ENCODE results near the gene INPP5B. TPM values are rescaled to one million over a fixed set of nuclear protein-coding genes. Genes with fewer than 3 reads are reported as not detected.
"Not testable (repeated sequence)": the region's sequence is repeated elsewhere in the genome, so short reads cannot be mapped to it uniquely, and the experiment has no call there.

The INPP5B gene
- polyA plus RNA-seq, 3 donors, result 5.1 to 15.0 (median 10.0) TPM

DNA sequence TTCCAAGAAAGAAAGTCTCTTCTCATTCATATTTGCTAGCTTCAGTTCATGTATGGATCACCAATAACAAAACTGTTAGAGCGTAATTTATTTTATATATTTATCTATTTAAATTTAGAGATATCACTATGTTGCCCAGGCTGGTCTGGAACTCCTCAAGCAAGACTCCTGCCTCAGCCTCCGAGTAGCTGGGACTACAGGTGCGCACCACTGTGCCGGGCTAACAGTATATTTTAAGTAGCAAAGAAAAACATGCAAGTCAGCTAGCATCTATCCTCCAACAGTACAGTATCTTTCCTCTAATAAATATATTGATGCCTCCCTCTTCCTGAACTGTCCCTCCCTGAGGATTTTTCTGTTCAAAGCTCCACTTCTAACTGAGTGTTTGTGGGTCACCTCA, 21.5 kb downstream of the INPP5B start:
- WGBS, 3 donors, result 67 to 85% (median 84%) methylated on average over 4 of the region's 4 CpGs
- H3K27ac ChIP-seq (ENCODE audit: low read depth, low read length), result no peak overlapping the region

DNA sequence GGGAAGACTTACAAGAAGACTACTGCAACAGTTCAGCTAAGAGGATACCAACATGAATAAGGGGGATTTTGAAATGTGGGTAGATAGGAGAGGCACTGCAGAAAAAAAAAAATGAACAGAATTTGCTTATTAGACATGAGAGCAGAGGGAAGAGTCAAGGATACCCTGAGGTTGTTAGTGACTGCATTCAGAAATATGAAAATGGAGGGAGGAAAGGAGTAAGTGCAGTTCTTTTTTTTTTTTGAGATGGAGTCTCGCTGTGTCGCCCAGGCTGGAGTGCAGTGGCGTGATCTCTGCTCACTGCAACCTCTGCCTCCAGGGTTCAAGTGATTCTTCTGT, 23.3 kb downstream of the INPP5B start:
- no peak overlapping the region for H3K27ac ChIP-seq (ENCODE audit: low read depth, low read length)
- 84 to 100% (median 97%) methylated on average over 3 of the region's 3 CpGs for WGBS, 3 donors

DNA sequence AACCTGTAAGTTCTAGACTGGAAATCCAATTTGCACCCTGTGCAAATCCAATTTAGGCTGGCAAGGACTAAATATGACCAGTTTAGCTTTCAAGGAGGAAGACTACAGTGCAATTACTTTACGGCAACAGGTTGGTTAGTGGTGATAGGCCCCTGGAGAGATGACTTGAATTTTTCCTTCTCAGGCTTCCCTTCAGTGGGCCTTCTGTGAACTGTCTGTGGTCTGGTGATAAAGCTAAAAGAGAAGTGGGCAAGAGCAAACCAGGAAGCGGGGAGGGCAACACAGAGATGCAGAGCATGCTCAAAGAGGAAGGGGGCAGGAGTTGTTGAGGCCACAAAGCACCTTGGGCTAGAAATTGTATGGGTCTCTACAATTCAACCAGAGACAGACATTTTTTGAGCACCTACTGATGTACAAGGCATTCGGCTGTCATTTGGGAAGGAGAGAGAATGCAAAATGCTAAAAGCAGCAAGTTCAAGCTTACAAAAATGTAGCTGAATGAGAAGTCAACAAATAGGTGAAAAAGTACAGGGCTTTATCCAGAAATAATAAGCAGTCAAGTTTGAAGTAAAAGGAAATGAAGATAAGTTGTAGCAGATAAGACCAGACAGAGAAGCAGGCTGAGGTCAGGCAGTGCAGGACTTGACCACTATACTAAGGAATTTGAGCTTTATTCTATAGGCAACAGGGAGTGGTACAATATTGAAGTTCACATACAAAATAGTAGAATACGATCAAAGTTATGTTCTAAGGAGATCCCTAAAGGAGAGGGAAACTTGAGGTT, 23.9 kb downstream of the INPP5B start:
- 48 to 85% (median 63%) methylated on average over 4 of the region's 4 CpGs for WGBS, 3 donors
- no peak overlapping the region for H3K27ac ChIP-seq (ENCODE audit: low read depth, low read length)

DNA sequence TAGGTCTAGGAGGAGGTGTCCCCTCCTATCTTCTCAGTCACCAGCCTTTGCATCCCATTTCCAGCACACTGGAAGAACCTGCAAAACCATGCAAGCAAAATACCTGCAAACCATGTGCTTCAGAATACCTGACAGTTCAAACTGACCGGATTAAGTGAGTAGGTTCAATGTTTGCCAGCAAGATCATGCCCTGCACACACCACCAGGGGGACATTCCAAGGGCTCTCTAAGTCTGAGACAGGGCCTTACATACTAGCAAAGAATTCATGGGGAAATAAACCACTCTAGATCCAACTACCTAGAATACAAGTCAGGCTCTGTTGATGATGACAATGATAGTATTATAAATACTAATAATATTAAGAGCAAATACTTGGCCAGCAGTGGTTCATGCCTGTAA, 27.6 kb downstream of the INPP5B start:
- WGBS, 3 donors, result 33 to 86% (median 76%) methylated on average over 1 of the region's 1 CpG
- H3K27ac ChIP-seq (ENCODE audit: low read depth, low read length), result no peak overlapping the region

DNA sequence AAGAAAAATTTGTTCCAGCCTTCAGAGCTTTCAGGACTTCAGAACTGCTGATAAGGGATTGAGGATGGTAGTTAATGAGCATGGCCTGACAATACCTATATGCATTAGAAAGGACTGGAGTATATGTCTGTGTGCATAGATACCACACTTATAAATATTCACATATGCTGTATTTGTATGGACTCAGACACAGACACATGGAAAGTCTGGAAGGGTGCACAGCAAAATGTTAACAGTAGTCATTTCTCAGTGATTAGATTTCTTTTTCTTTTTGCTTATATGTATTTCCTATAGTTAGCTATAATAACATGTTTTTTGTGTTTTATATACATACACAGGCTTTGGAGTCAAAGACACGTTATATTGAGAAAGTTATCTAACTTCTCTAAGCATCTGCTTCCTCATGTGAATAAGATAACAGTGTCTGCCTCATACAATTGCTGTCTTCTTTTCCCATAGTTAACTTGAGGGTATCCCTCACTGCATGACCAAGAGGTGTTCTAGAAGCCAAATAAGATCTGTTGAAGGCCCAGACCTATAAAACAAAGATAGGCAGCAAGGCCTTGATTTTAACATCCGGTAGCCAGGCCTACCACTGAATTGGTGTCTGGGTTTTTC, 31.3 kb downstream of the INPP5B start:
- WGBS, 3 donors, result 77 to 88% (median 83%) methylated on average over 2 of the region's 2 CpGs
- H3K27ac ChIP-seq (ENCODE audit: low read depth, low read length), result no peak overlapping the region

DNA sequence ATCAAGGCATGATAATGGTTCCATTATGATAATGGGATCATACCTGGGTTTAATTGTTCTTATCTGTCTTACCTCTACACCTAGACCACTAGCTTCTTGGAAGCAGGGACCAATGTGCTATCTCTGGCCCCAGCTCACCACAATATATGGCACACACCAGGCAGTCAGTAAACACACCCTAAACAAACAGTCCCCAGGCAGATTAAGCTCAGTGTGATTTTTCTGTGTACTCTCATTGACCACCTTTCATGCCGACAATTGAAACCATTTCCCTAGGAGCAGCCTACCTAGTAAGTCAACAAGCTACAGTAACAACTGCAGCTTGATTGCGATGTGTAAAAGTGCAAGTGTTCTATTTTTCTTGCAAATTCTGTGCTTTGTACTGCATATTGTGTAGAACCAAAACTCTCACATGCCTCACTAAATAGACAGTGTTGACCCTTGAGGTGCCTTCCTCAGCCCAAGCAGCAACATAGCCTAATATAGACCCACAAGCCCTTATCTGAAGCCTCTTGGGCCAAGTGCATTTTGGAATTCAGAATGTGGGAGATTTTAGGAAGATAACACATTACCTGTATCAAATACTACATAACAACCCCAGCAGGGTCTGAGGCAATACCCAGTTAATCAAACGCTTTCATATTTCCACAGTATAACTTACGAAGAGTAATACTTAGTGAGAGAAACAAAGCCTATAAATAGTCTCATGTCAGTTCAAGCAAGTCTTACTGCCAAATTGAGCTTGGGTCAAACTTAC, 32.0 kb downstream of the INPP5B start:
- WGBS, 3 donors, result 56 to 89% (median 79%) methylated on average over 4 of the region's 4 CpGs
- no peak overlapping the region for H3K27ac ChIP-seq (ENCODE audit: low read depth, low read length)

DNA sequence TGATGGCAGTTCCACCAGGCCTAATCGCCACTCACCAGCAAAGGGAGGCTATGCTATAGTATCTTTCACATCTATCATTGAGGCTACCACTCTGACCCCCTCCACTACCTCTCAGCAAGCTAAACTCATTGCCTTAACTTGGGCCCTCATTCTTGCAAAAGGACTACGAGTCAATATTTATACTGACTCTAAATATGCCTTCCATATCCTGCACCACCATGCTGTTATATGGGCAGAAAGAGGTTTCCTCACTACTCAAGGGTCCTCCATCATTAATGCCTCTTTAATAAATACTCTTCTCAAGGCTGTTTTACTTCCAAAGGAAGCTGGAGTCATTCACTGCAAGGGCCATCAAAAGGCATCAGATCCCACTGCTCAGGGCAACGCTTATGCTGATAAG, 35.4 kb downstream of the INPP5B start:
- 96 to 98% (median 97%) methylated on average over 3 of the region's 3 CpGs for WGBS, 3 donors
- not testable (repeated sequence) for H3K27ac ChIP-seq (ENCODE audit: low read depth, low read length)

DNA sequence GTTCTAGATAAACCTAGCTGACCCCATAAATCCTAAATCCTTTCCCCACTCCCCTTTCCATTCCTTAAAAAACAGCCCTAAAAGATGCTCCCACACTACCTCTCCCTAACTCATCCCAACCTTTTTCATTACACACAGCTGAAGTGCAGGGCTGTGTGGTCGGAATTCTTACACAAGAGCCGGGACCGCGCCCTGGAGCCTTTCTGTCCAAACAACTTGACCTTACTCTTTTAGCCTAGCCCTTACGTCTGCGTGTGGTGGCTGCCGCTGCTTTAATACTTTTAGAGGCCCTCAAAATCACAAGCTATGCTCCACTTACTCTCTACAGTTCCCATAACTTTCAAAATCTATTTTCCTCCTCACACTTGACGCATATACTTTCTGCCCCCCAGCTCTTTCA, 36.0 kb downstream of the INPP5B start:
- H3K27ac ChIP-seq (ENCODE audit: low read depth, low read length), result not testable (repeated sequence)
- WGBS, 3 donors, result 74 to 91% (median 87%) methylated on average over 8 of the region's 8 CpGs

DNA sequence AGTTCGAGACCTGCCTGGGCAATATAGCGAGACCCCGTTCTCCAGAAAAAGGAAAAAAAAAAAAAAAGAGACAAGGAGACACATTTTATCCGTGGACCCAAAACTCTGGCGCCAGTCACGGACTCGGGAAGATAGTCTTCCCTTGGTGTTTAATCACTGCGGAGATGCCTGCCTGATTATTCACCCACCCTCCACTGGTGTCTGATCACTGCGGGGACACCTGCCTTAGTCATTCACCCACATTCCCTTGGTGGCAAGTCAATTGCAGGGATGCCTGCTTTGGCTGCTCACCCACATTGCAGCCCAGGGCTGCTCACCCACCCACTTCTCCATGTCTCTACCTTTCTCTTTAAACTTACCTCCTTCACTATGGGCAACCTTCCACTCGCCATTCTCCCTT, 38.3 kb downstream of the INPP5B start:
- 95 to 98% (median 95%) methylated on average over 9 to 10 of the region's 10 CpGs for WGBS, 3 donors
- H3K27ac ChIP-seq (ENCODE audit: low read depth, low read length), result not testable (repeated sequence)

DNA sequence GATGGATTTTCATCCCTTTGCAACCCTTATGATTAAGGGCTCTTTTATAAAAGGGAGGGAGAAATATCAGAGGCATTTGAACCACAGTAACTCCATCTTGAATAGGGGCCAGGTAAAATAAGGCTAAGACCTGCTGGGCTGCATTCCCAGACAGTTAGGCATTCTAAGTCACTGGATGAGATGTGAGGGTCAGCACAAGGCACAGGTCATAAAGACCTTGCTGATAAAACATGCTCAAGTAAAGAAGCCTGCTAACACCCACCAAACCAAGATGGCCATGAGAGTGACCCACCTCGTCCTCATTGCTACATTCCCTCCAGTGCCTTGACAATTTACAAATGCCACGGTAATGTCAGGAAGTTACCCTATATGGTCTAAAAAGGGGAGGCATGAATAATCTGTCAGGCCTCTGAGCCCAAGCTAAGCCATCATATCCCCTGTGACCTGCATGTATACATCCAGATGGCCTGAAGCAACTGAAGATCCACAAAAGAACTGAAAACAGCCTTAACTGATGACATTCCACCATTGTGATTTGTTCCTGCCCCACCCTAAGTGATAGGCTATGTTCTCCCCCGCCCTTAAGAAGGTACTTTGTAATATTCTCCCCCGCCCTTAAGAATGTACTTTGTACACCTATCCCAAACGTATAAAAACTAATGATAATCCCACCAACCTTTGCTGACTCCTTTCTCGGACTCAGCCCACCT, 39.3 kb downstream of the INPP5B start:
- not testable (repeated sequence) for H3K27ac ChIP-seq (ENCODE audit: low read depth, low read length)
- 94 to 98% (median 94%) methylated on average over 6 of the region's 6 CpGs for WGBS, 3 donors

DNA sequence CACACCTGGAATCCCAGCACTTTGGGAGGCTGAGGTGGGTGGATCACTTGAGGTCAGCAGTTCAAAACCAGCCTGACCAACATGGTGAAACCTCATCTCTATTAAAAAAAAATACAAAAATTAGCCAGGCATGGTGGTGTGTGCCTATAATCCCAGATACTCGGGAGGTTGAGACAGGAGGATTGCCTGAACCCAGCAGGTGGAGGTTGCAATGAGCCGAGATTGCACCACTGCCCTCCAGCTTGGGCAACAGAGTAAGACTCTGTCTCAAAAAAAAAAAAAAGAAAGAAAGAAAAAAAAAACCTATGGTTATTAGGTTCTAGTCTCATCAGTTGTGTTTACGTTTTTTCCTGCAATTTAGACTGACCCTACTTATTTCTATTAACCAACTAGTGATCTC, 40.3 kb downstream of the INPP5B start:
- not testable (repeated sequence) for H3K27ac ChIP-seq (ENCODE audit: low read depth, low read length)
- WGBS, 3 donors, result 89 to 97% (median 90%) methylated on average over 3 of the region's 3 CpGs

DNA sequence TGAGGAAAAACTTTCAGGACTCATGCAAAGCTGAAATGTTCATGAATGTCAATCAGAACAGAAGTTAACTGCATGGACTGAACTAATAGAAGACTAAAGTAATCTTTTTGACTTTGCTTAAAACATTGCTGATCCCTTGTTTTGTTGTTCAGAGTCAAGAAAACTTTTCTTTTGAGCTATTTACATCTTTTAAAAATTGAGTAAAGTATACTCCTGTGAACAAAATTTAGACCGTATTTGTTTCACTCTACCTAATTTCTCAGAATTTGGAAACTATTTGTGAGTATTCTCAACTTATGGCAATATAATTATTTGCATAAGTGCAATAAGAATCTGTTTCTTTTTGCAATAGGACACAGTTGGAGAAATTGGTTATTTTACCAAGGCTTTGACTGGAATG, 41.1 kb downstream of the INPP5B start:
- no peak overlapping the region for H3K27ac ChIP-seq (ENCODE audit: low read depth, low read length)
- 96 to 100% (median 96%) methylated on average over 1 of the region's 1 CpG for WGBS, 3 donors

DNA sequence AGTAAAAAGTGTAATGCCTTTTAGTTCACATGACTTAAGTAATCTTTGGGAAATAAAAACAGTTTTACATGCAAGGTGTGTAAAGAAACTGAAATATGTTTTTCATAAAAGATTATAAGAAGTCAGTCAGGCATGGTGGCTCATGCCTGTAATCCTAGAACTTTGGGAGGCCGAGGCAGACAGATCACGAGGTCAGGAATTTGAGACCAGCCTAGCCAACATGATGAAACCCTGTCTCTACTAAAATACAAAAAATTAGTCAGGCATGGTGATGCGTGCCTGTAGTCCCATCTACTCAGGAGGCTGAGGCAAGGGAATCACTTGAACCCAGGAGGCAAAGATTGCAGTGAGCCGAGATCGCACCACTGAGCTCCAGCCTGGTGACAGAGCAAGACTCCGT, 42.9 kb downstream of the INPP5B start:
- WGBS, 3 donors, result 93 to 97% (median 96%) methylated on average over 6 of the region's 6 CpGs
- H3K27ac ChIP-seq (ENCODE audit: low read depth, low read length), result not testable (repeated sequence)

DNA sequence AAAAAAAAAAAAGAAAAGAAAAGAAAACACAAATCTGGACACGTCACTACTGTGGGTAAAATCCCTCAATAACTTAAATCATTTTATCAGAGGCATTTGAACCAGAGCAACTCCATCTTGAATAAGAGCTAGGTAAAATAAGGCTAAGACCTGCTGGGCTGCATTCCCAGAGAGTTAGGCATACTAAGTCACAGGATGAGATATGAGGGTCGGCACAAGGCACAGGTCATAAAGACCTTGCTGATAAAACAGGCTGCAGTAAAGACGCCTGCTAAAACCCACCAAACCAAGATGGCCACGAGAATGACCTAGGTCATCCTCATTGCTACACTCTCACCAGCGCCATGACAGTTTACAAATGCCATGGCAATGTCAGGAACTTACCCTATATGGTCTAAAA, 43.9 kb downstream of the INPP5B start:
- 86 to 93% (median 92%) methylated on average over 5 of the region's 5 CpGs for WGBS, 3 donors
- H3K27ac ChIP-seq (ENCODE audit: low read depth, low read length), result no peak overlapping the region

DNA sequence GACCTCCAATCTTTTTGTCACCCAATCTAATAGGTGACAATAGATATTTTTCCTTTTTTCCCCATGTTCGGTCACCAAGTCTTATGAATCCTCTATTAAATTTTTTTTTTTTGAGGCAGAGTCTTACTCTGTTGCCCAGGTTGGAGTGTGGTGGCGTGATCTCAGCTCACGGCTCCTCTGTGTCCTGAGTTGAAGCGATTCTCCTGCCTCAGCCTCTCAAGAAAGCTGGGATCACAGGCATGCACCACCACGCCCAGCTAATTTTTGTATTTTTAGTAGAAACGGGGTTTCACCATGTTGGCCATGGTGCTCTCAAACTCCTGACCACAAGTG, 45.0 kb downstream of the INPP5B start:
- WGBS, 3 donors, result 83 to 97% (median 87%) methylated on average over 6 of the region's 6 CpGs
- H3K27ac ChIP-seq (ENCODE audit: low read depth, low read length), result no peak overlapping the region

DNA sequence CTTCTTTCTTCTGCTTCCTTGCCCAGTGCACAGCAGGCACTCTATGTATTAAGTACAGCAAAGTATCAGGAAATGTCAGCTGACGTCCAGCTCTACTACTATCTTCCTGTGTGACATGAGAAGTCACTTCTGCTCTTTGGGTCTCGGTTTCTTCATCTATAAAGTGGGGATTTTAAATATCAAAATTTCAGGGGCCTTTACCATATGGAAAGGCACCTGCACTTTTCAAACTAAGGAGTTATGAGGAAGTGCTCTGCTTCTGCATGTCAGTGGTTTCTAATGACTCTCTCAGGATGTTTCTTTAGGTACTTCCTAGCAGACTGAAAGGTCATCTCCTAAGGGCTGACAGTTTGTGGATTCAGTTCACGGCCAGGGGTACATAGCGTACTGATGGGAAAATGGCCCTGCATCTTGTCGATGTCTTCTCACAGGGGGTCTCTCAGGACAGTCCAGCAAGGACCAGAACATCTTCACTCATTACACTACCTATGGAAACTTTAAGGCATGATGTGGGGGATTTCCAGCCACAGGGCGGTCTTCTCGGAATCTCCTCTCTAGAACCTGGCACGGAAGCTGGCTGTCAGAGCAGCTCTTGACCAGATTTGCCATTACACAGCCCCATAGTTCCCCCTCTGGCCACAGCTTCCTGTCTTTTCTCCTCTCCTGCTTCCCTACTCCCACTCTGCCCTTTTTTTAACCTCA, 45.5 kb downstream of the INPP5B start:
- no peak overlapping the region for H3K27ac ChIP-seq (ENCODE audit: low read depth, low read length)
- WGBS, 3 donors, result 58 to 90% (median 65%) methylated on average over 8 of the region's 8 CpGs

DNA sequence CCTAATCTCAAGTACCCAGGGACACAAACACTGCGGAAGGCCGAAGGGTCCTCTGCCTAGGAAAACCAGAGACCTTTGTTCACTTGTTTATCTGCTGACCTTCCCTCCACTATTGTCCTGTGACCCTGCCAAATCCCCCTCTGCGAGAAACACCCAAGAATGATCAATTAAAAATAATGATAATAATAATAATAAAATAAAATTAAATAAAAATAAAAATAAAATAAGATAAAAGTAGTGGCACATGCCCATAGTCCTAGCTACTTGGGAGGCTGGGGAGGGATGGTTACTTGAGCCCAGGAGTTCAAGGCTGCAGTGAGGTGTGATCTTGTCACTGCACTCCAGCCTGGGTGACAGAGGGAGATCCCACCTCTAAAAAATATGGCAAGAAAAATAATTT, 49.3 kb downstream of the INPP5B start:
- not testable (repeated sequence) for H3K27ac ChIP-seq (ENCODE audit: low read depth, low read length)
- WGBS, 3 donors, result 93 to 100% (median 97%) methylated on average over 3 of the region's 3 CpGs

DNA sequence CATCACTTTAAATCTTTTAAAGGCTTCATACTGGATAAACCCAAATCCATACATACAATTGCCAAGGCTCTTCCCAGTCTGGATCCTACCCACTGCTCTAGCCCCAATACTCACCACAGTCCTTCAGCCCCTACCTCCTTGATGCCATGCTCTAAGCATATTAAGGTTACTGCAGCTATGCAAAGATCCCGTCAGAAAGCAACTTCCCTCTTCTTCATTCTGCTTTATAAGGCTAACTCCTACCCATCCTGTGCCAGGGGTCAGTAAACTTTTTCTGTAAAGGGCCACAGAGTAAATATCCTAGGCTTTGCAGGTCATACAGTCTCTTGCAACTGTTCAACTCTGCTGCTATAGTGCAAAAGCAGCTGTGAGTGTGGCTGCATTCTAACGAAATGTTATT, 53.2 kb downstream of the INPP5B start:
- no peak overlapping the region for H3K27ac ChIP-seq (ENCODE audit: low read depth, low read length)
- WGBS, 3 donors, result 79 to 85% (median 79%) methylated on average over 2 of the region's 2 CpGs
